Mammary epithelial cell (primary cell): ENCODE data around the gene HIGD2B.

ENCODE experiments used
- CTCF ChIP-seq, 2 donors: IDR thresholded peaks in 1 of 2; conservative IDR thresholded peaks in 1 of 2; 2 replicates each; pipeline ENCODE4 v1.5.1; 2011 to 2012; ENCODE audit warnings: inconsistent platforms in 2 of 2, low read length in 2 of 2, mild to moderate bottlenecking in 2 of 2, control low read depth in 1 of 2, low read depth in 1 of 2; ENCODE audit not compliant: insufficient read depth in 1 of 2; ENCODE audit errors: extremely low read depth in 1 of 2
- EZH2 ChIP-seq: IDR thresholded peaks from 2 replicates; pipeline ENCODE4 v1.6.1; 2012; ENCODE audit warnings: low read length, inconsistent platforms, borderline replicate concordance

GRCh38 chr15:72725446-72725845, 39.5 kb upstream of the HIGD2B start:
- TF ChIP-seq EZH2 (no peak), CTCF (conservative IDR thresholded peaks at IDR 0.05 in 1 of 2, IDR thresholded peaks at IDR 0.05 in 1 of 2; ENCODE audit: extremely low read depth in 1 of 2, insufficient read depth in 1 of 2, low read depth in 1 of 2, low read length in 2 of 2) (no peak)
